Measurements from ENCODE around the gene PLSCR3.

The PLSCR3 gene

DNA sequence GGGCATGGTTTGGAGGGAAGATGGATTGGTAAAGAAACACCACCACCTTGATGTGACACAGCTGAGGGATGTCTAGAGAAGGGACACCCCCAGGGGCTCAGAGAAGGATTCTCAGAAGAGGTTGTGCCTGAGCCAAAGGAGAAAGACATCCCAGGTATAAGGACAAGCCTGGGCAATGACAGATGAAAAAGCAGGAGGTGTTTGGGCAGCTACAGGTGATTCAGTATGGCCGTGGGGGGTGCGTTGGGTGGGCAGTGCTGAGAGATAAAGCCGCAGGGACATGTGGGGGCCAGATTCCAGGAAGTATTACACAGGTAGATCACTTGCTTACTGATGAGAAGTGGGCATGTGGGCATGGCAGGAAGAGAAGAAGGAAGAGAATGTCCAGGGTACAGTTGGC is 32.4 kb downstream of the PLSCR3 start:
- TF ChIP-seq, protein P1, sequence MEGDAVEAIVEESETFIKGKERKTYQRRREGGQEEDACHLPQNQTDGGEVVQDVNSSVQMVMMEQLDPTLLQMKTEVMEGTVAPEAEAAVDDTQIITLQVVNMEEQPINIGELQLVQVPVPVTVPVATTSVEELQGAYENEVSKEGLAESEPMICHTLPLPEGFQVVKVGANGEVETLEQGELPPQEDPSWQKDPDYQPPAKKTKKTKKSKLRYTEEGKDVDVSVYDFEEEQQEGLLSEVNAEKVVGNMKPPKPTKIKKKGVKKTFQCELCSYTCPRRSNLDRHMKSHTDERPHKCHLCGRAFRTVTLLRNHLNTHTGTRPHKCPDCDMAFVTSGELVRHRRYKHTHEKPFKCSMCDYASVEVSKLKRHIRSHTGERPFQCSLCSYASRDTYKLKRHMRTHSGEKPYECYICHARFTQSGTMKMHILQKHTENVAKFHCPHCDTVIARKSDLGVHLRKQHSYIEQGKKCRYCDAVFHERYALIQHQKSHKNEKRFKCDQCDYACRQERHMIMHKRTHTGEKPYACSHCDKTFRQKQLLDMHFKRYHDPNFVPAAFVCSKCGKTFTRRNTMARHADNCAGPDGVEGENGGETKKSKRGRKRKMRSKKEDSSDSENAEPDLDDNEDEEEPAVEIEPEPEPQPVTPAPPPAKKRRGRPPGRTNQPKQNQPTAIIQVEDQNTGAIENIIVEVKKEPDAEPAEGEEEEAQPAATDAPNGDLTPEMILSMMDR (IDR thresholded peaks at IDR 0.05; ENCODE audit: extremely low read depth, missing control alignments), result no peak
- no peak for DNase-seq (ENCODE audit: low spot score)

DNA sequence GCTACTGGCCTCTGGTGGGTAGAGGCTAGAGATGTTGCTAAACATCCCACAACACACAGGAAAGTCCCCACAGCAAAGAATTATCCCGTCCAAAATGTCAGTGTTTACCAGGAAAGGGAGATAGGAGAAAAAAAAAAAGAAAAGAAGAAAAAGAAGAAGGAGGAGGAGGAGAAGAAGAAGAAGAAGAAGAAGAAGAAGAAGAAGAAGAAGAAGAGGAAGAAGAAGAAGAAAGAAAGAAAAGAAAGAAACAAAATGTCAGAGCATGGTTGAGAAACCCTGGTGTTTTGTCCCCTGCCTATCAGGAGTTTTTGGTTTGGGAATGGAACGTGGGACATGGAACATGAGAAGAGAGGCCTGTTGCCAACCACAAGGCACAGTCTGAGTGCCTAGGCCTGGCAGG is 36.9 kb downstream of the PLSCR3 start:
- no peak for DNase-seq (ENCODE audit: low spot score)

DNA sequence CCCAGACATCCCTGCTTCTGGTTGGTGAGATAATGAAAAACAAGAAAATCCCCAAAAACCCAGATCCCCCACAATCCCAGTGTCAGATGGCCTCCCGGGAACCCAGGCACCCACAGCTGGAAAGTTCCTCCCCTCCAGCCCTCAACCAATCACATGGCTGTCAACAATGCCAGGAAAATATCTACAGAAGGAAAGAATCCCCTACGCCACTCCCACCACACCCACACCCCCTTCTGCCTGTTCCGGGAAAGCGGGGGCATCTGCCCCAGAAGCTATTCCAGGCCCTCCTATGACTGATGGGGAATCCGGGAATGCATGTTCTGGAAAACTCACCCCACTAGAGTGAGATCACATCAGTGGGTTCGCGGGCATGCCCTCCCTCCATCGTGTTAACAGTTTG is 37.6 kb downstream of the PLSCR3 start:
- TF ChIP-seq, protein P1 (IDR thresholded peaks at IDR 0.05; ENCODE audit: extremely low read depth, missing control alignments), result no peak
- no peak for DNase-seq (ENCODE audit: low spot score)

More for the DNA sequence above, 36.9 kb downstream of the PLSCR3 start:
- TF ChIP-seq, protein P1 (IDR thresholded peaks at IDR 0.05; ENCODE audit: extremely low read depth, missing control alignments), result no peak

- TF ChIP-seq, protein P1 (IDR thresholded peaks at IDR 0.05; ENCODE audit: extremely low read depth, missing control alignments), result peak; percentile 98
Observed at GRCh38 chr17:7356072-7356549, 38.2 kb downstream of the PLSCR3 start.

DNA sequence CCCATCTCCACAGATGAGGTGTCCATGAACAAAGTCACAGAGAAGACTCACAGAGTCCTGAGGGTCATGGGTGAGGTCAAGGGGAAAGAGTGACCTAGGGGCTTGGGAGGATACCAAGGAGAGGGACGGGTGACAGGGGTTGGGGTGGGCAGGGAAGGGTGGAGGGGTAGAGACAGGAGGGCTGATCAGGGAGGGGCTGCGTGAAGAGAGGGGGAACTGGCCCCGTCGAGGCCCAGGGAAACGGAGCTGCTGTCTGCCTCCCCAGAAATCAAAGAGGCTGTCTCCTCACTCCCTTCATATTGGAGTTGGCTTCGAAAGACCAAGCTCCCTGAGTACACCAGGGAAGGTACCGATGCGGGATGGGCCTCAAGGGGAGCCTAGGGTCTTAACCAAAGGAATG is 38.8 kb downstream of the PLSCR3 start:
- TF ChIP-seq, protein P1 (IDR thresholded peaks at IDR 0.05; ENCODE audit: extremely low read depth, missing control alignments), result no peak

More at GRCh38 chr17:7356072-7356549, 38.2 kb downstream of the PLSCR3 start:
- DNase-seq (ENCODE audit: low spot score), result peak; percentile 86

GRCh38 chr17:7355053-7355452 is 39.3 kb downstream of the PLSCR3 start, which contains the start of gene TMEM95:
TMEM95 (plus strand) TSS chr17:7355156; CDS start chr17:7355205, 49 bp downstream.
- TF ChIP-seq, protein P1 (IDR thresholded peaks at IDR 0.05; ENCODE audit: extremely low read depth, missing control alignments), result no peak
- DNase-seq (ENCODE audit: low spot score), result no peak

More for the DNA sequence above, 38.8 kb downstream of the PLSCR3 start:
- DNase-seq (ENCODE audit: low spot score), result no peak

GRCh38 chr17:7354262-7354843 is 40.0 kb downstream of the PLSCR3 start:
- TF ChIP-seq, protein P1 (IDR thresholded peaks at IDR 0.05; ENCODE audit: extremely low read depth, missing control alignments), result no peak
- DNase-seq (ENCODE audit: low spot score), result peak; percentile 42
